ENCODE measurements around the gene NPAS3. TPM values are rescaled to one million over a fixed set of nuclear protein-coding genes. Genes with fewer than 3 reads are reported as not detected.

Gene NPAS3
- total and polyA plus RNA-seq, 4 donors, result 0.07 to 0.09 (median 0.08) TPM; not detected in 1

GRCh38 chr14:33016613-33017012, 77.9 kb downstream of the NPAS3 start:
- no peak for TF ChIP-seq TAF1 (conservative IDR thresholded peaks at IDR 0.05)
- no peak for TF ChIP-seq HNF4G (IDR thresholded peaks at IDR 0.05)
- no peak for TF ChIP-seq YY1 (IDR thresholded peaks at IDR 0.05)
- TF ChIP-seq NR2F2 (IDR thresholded peaks at IDR 0.05), result no peak
- no peak for TF ChIP-seq HNF4A (conservative IDR thresholded peaks at IDR 0.05)
- TF ChIP-seq GABPA (IDR thresholded peaks at IDR 0.05 in 1 of 2, conservative IDR thresholded peaks at IDR 0.05 in 1 of 2), result no peak
- TF ChIP-seq CTCF (IDR thresholded peaks at IDR 0.05; ENCODE audit: low read depth, low read length, missing input control), result no peak
- TF ChIP-seq ZBTB33 (IDR thresholded peaks at IDR 0.05), result no peak

DNA sequence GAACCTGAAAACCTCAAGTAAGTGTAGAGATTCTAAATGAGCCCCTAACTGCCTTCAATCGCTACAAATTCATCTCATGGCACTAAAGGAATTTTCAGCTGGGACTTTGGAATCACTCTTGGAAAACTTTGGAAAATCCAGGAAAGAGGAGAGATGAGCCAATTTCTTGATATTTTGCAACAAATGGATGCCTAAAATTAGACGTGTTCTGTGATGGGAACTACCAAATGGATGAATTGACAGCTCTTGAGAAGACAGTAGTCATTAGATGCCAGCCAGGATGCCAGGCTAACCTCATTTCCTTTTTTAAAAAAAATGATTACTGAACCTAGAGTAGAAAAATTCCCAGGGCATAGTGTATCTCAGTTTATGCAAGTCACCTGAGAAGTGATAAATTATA, 78.3 kb downstream of the NPAS3 start:
- WGBS, result 68% methylated on average over 2 of the region's 2 CpGs
- no peak overlapping the region for H3K27ac ChIP-seq (ENCODE audit: low read depth in 1 of 2, low read length in 2 of 2)
- no peaks in the 10 kb centered on the region for H3K4me1 ChIP-seq (ENCODE audit: control insufficient read depth in 4 of 4, insufficient read depth in 4 of 4, low read length in 3 of 4)
- H3K27me3 ChIP-seq (ENCODE audit: control insufficient read depth in 4 of 4, insufficient read depth in 4 of 4, low read length in 3 of 4), result no peaks in the 10 kb centered on the region
- no peak for DNase-seq (ENCODE audit: low spot score)
- no peaks in the 10 kb centered on the region for H3K36me3 ChIP-seq (ENCODE audit: control insufficient read depth in 4 of 4, insufficient read depth in 3 of 4, low read depth in 1 of 4, low read length in 3 of 4)
- TF ChIP-seq REST (IDR thresholded peaks at IDR 0.05) (no peak), EGR1 (IDR thresholded peaks at IDR 0.05; ENCODE audit: low read depth in 2 of 2) (no peak), HNF4A (conservative IDR thresholded peaks at IDR 0.05) (no peak), JUND (IDR thresholded peaks at IDR 0.05) (no peak), SP1 (IDR thresholded peaks at IDR 0.05) (no peak), CTCF (IDR thresholded peaks at IDR 0.05; ENCODE audit: low read depth, low read length, missing input control) (no peak), GABPA (IDR thresholded peaks at IDR 0.05 in 1 of 2, conservative IDR thresholded peaks at IDR 0.05 in 1 of 2) (no peak), TAF1 (conservative IDR thresholded peaks at IDR 0.05) (no peak), FOXA1 (IDR thresholded peaks at IDR 0.05) (no peak), ZBTB33 (IDR thresholded peaks at IDR 0.05) (no peak), FOXA2 (IDR thresholded peaks at IDR 0.05) (no peak), RXRA (IDR thresholded peaks at IDR 0.05) (no peak), YY1 (IDR thresholded peaks at IDR 0.05) (no peak), RAD21 (IDR thresholded peaks at IDR 0.05) (no peak), HNF4G (IDR thresholded peaks at IDR 0.05) (no peak), NR2F2 (IDR thresholded peaks at IDR 0.05) (no peak)
- TF ChIP-seq, protein P1, sequence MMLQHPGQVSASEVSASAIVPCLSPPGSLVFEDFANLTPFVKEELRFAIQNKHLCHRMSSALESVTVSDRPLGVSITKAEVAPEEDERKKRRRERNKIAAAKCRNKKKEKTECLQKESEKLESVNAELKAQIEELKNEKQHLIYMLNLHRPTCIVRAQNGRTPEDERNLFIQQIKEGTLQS (IDR thresholded peaks at IDR 0.05), result no peak
- TF ChIP-seq, protein P2, sequence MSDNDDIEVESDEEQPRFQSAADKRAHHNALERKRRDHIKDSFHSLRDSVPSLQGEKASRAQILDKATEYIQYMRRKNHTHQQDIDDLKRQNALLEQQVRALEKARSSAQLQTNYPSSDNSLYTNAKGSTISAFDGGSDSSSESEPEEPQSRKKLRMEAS (IDR thresholded peaks at IDR 0.05), result no peak
- no peaks in the 10 kb centered on the region for H3K9me3 ChIP-seq (ENCODE audit: control insufficient read depth in 4 of 4, low read length in 3 of 4)
- no peak overlapping the region for H3K4me3 ChIP-seq (ENCODE audit: low read depth in 1 of 3, low read length in 3 of 3)
- H3K9ac ChIP-seq (ENCODE audit: low read depth in 1 of 2, low read length in 2 of 2), result no peak overlapping the region

More at GRCh38 chr14:33016613-33017012, 77.9 kb downstream of the NPAS3 start:
- 54% methylated on average over 3 of the region's 3 CpGs for WGBS
- Histone ChIP-seq H3K27ac (ENCODE audit: low read depth in 1 of 2, low read length in 2 of 2) (no peak overlapping the region), H3K4me1 (ENCODE audit: control insufficient read depth in 4 of 4, insufficient read depth in 4 of 4, low read length in 3 of 4) (no peaks in the 10 kb centered on the region), H3K9me3 (ENCODE audit: control insufficient read depth in 4 of 4, low read length in 3 of 4) (no peaks in the 10 kb centered on the region), H3K36me3 (ENCODE audit: control insufficient read depth in 4 of 4, insufficient read depth in 3 of 4, low read depth in 1 of 4, low read length in 3 of 4) (no peaks in the 10 kb centered on the region), H3K9ac (ENCODE audit: low read depth in 1 of 2, low read length in 2 of 2) (no peak overlapping the region), H3K4me3 (ENCODE audit: low read depth in 1 of 3, low read length in 3 of 3) (no peak overlapping the region), H3K27me3 (ENCODE audit: control insufficient read depth in 4 of 4, insufficient read depth in 4 of 4, low read length in 3 of 4) (no peaks in the 10 kb centered on the region)
- DNase-seq (ENCODE audit: low spot score), result no peak

Measured in liver (tissue), 9 donors.